Panc1 (cell line): ENCODE results near the gene ERMAP. TPM values are rescaled to one million over a fixed set of nuclear protein-coding genes. Genes with fewer than 3 reads are reported as not detected.
"Not testable (repeated sequence)": the region's sequence is repeated elsewhere in the genome, so short reads cannot be mapped to it uniquely, and the experiment has no call there.

Experiments used
- ATAC-seq: fragments of 200-7000 bp; cut with Tn5 transposase; 2 replicates; pipeline ENCODE4 v1.9.1; 2020; ENCODE audit warnings: mild to moderate bottlenecking, moderate library complexity
- BruUV-seq: library from RNA; stranded (reverse); fragments of 400-500 nt; replicated peaks from 2 replicates; lab custom pipeline; 2021; lab: Mats Ljungman, UMichigan
- CTCF ChIA-PET: fragments of 300-600 bp; sonication (Branson Sonifier 250); formaldehyde crosslinking; loops from one replicate; lab custom pipeline; 2022; ENCODE audit warnings: antibody characterized with exemption; lab: Charles Lee
- POLR2A ChIA-PET: fragments of 300-600 bp; sonication (Branson Sonifier 250); formaldehyde crosslinking; loops from one replicate; lab custom pipeline; 2022; ENCODE audit warnings: antibody characterized with exemption; lab: Charles Lee
- DNase-seq: peaks from one replicate; pipeline ENCODE4 v3.0.0-alpha.2; 2010; ENCODE audit warnings: low read depth, low spot score
- H3K27ac ChIP-seq: 2 replicates; pipeline ENCODE4 v1.5.1; 2011; ENCODE audit warnings: mild to moderate bottlenecking, low read length, inconsistent platforms
- H3K27me3 ChIP-seq: fragments of 200-500 bp; sonication (Bioruptor generic); 2 replicates; pipeline ENCODE4 v1.6.0; 2014; ENCODE audit warnings: low read length, inconsistent platforms; ENCODE audit not compliant: control insufficient read depth, insufficient read depth
- H3K36me3 ChIP-seq: fragments of 200-500 bp; sonication (Bioruptor generic); 2 replicates; pipeline ENCODE4 v1.5.1; 2014; ENCODE audit warnings: inconsistent platforms, mild to moderate bottlenecking, low read length, moderate library complexity; ENCODE audit not compliant: control insufficient read depth, insufficient read depth
- H3K4me1 ChIP-seq: 2 replicates; pipeline ENCODE4 v1.5.1; 2011; ENCODE audit warnings: inconsistent platforms, mild to moderate bottlenecking, low read length, moderate library complexity; ENCODE audit not compliant: control insufficient read depth, insufficient read depth
- H3K4me3 ChIP-seq, 2 experiments: 2 replicates each; pipeline ENCODE4 v1.5.1; 2011 to 2012; ENCODE audit warnings: low read depth in 2 of 2, low read length in 2 of 2, mild to moderate bottlenecking in 2 of 2, inconsistent platforms in 1 of 2, moderate library complexity in 1 of 2
- H3K9me3 ChIP-seq: fragments of 200-500 bp; sonication (Bioruptor generic); 2 replicates; pipeline ENCODE4 v1.5.1; 2014; ENCODE audit warnings: low read depth, mild to moderate bottlenecking, inconsistent platforms, low read length, moderate library complexity; ENCODE audit not compliant: control insufficient read depth, insufficient read depth
- POLR2AphosphoS5 ChIP-seq: IDR thresholded peaks from 2 replicates; pipeline ENCODE4 v1.6.1; 2012; ENCODE audit warnings: mild to moderate bottlenecking, low read depth, low read length, moderate library complexity
- SIN3A ChIP-seq: IDR thresholded peaks from 2 replicates; pipeline ENCODE4 v1.6.1; 2012; ENCODE audit warnings: low read depth, mild to moderate bottlenecking, low read length, moderate library complexity, borderline replicate concordance; ENCODE audit not compliant: insufficient read depth
- TCF7L2 ChIP-seq: IDR thresholded peaks from 2 replicates; pipeline ENCODE4 v1.6.1; 2011; ENCODE audit warnings: mild to moderate bottlenecking, low read depth, low read length, inconsistent platforms
- in situ Hi-C: cut with HindIII; loops from 2 replicates; pipeline ENCODE4 v1.10.0; 2016; ENCODE audit warnings: low sequenced_read_pairs, low pct_unique_long_range_greater_than_20kb
- intact Hi-C: fragments of 100-400 bp; cut with micrococcal nuclease; formaldehyde crosslinking; loops from one replicate; pipeline ENCODE4 v1.10.0; 2022; ENCODE audit not compliant: unreplicated experiment
- total RNA-seq: library from RNA; stranded (reverse); gene quantifications from one replicate; pipeline ENCODE4 v1.2.1, GENCODE V29; 2021; ENCODE audit not compliant: unreplicated experiment
- TF ChIP-seq, protein P1 (sequence below): fragments of 450-650 bp; IDR thresholded peaks from 2 replicates; pipeline ENCODE4 v1.5.1; 2017; ENCODE audit warnings: mild to moderate bottlenecking
- TF ChIP-seq, protein P2 (sequence below), 2 experiments: IDR thresholded peaks; 2 replicates each; pipeline ENCODE4 v1.6.1; 2011 to 2012; ENCODE audit warnings: low read depth in 2 of 2, control low read depth in 1 of 2, low read length in 1 of 2, mild to moderate bottlenecking in 1 of 2, moderate library complexity in 1 of 2; ENCODE audit not compliant: insufficient read depth in 1 of 2

ERMAP gene
- total RNA-seq, 1 experiment from 2014 or later, result 15.3 TPM

DNA sequence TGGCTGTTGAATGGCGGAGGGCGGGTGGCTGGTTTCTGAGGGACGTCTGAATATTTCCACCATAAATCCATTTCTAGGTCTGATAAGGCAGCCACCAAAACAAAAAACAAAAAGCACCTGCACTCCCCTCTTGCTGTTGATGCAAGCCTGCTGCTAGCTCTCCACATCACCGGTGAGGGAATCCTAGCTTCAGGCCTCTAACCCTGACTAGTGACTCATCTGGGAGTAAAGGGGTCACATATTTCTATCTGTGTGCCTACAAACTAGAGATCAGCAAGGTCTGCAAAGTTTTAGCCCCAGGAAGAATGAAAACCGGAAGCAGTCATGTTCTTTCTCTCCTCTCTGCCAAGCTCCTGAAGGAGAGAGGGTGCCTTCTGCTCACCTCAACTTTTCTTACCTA, 10.3 kb upstream of the ERMAP start:
- Histone ChIP-seq H3K27ac (no peak overlapping the region), H3K9me3 (no peaks in the 10 kb centered on the region), H3K27me3 (no peaks in the 10 kb centered on the region), H3K4me1 (no peaks in the 10 kb centered on the region), H3K4me3 (no peak overlapping the region), H3K36me3 (no peaks in the 10 kb centered on the region)
- TF ChIP-seq, protein P1, sequence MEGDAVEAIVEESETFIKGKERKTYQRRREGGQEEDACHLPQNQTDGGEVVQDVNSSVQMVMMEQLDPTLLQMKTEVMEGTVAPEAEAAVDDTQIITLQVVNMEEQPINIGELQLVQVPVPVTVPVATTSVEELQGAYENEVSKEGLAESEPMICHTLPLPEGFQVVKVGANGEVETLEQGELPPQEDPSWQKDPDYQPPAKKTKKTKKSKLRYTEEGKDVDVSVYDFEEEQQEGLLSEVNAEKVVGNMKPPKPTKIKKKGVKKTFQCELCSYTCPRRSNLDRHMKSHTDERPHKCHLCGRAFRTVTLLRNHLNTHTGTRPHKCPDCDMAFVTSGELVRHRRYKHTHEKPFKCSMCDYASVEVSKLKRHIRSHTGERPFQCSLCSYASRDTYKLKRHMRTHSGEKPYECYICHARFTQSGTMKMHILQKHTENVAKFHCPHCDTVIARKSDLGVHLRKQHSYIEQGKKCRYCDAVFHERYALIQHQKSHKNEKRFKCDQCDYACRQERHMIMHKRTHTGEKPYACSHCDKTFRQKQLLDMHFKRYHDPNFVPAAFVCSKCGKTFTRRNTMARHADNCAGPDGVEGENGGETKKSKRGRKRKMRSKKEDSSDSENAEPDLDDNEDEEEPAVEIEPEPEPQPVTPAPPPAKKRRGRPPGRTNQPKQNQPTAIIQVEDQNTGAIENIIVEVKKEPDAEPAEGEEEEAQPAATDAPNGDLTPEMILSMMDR, result no peak
- no peak for TF ChIP-seq SIN3A
- BruUV-seq, result no TSS peak
- POLR2A ChIA-PET, result no interaction called here
- CTCF ChIA-PET, result interaction anchor here (0.7 kb wide), 1 partner anchor 9 kb away, joined by 6 read pairs; no protein-coding TSS in a partner anchor
- in situ Hi-C loops (no loop called here), intact Hi-C loops (no loop called here)
- DNase-seq (no peak), ATAC-seq (no peak)

DNA sequence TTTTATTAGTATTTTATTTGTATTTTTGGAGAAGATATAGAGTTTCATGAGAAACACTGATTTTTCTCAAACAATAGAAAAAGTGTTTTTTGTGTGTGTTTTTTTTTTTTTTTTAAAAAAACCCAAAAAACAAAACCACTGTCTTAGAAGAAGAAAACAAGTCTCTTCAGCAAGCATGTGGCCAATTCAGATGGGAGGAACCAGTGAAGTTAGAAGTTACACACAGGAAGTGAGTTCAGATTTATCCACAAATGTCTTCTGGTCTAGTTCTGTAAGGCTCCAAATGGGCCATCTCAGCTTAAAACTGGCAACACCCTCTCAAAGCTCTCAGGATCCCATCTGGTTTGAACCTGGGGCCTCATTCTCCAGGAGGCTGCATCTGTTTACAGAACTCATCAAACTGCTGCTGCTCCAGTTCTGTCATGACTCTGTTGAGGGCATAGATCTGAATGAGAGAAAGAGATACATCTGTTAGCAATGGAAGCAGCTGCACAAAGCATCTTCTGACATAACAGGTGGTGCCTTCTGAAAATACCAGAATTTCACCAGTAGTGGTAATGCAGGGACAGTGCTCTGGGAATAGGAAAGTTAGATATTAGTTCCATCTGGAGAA, 9.8 kb upstream of the ERMAP start:
- intact Hi-C loops (no loop called here), in situ Hi-C loops (no loop called here)
- DNase-seq (no peak), ATAC-seq (no peak)
- H3K9me3 ChIP-seq, result no peaks in the 10 kb centered on the region
- TF ChIP-seq POLR2AphosphoS5 (no peak), SIN3A (no peak), TCF7L2 (no peak)
- TF ChIP-seq, protein P2, sequence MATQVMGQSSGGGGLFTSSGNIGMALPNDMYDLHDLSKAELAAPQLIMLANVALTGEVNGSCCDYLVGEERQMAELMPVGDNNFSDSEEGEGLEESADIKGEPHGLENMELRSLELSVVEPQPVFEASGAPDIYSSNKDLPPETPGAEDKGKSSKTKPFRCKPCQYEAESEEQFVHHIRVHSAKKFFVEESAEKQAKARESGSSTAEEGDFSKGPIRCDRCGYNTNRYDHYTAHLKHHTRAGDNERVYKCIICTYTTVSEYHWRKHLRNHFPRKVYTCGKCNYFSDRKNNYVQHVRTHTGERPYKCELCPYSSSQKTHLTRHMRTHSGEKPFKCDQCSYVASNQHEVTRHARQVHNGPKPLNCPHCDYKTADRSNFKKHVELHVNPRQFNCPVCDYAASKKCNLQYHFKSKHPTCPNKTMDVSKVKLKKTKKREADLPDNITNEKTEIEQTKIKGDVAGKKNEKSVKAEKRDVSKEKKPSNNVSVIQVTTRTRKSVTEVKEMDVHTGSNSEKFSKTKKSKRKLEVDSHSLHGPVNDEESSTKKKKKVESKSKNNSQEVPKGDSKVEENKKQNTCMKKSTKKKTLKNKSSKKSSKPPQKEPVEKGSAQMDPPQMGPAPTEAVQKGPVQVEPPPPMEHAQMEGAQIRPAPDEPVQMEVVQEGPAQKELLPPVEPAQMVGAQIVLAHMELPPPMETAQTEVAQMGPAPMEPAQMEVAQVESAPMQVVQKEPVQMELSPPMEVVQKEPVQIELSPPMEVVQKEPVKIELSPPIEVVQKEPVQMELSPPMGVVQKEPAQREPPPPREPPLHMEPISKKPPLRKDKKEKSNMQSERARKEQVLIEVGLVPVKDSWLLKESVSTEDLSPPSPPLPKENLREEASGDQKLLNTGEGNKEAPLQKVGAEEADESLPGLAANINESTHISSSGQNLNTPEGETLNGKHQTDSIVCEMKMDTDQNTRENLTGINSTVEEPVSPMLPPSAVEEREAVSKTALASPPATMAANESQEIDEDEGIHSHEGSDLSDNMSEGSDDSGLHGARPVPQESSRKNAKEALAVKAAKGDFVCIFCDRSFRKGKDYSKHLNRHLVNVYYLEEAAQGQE (IDR thresholded peaks at IDR 0.05; ENCODE audit: insufficient read depth in 1 of 2, low read depth in 2 of 2, low read length in 1 of 2), result no peak
- TF ChIP-seq, protein P1, result no peak
- H3K27ac ChIP-seq, result no peak overlapping the region
- no peaks in the 10 kb centered on the region for H3K27me3 ChIP-seq
- H3K4me3 ChIP-seq, result no peak overlapping the region
- no TSS peak for BruUV-seq
- CTCF ChIA-PET, result interaction anchor here (0.7 kb wide), 1 partner anchor 9 kb away, joined by 6 read pairs; no protein-coding TSS in a partner anchor
- H3K4me1 ChIP-seq, result no peaks in the 10 kb centered on the region
- H3K36me3 ChIP-seq, result no peaks in the 10 kb centered on the region
- POLR2A ChIA-PET, result no interaction called here

DNA sequence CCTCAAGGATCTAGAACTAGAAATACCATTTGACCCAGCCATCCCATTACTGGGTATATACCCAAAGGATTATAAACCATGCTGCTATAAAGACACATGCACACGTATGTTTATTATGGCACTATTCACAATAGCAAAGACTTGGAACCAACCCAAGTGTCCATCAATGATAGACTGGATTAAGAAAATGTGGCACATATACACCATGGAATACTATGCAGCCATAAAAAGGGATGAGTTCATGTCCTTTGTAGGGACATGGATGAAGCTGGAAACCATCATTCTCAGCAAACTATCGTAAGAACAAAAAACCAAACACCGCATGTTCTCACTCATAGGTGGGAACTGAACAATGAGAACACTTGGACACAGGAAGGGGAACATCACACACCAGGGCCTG, 2.1 kb upstream of the ERMAP start:
- in situ Hi-C loops, H3K4me3 ChIP-seq, POLR2A ChIA-PET, ATAC-seq, intact Hi-C loops, BruUV-seq, H3K36me3 ChIP-seq, H3K27ac ChIP-seq, CTCF ChIA-PET, DNase-seq, H3K27me3 ChIP-seq, H3K9me3 ChIP-seq: not testable (repeated sequence)
- peaks cover 15% of the 10 kb centered on the region for H3K4me1 ChIP-seq
